Suprapubic skin (tissue), 4 donors: Measurements from ENCODE around the gene MAD2L2. TPM values are rescaled to one million over a fixed set of nuclear protein-coding genes. Genes with fewer than 3 reads are reported as not detected.

Experiments
- DNase-seq, 2 donors: peaks; one replicate each; pipeline ENCODE4 v3.0.0-alpha.2; 2019; ENCODE audit warnings: low spot score in 2 of 2
- H3K27ac ChIP-seq: fragments of 200-600 bp; sonication (generic); one replicate; pipeline ENCODE4 v1.5.1; 2019
- H3K27me3 ChIP-seq: fragments of 200-600 bp; sonication (generic); one replicate; pipeline ENCODE4 v1.5.1; 2019
- H3K36me3 ChIP-seq: fragments of 200-600 bp; sonication (generic); one replicate; pipeline ENCODE4 v1.5.1; 2019
- H3K4me1 ChIP-seq: fragments of 200-600 bp; sonication (generic); one replicate; pipeline ENCODE4 v1.5.1; 2019
- H3K4me3 ChIP-seq: fragments of 200-600 bp; sonication (generic); one replicate; pipeline ENCODE4 v1.5.1; 2019; ENCODE audit warnings: mild to moderate bottlenecking
- H3K9me3 ChIP-seq: fragments of 200-600 bp; sonication (generic); one replicate; pipeline ENCODE4 v1.5.1; 2019
- CTCF ChIP-seq, 2 donors: fragments of 200-600 bp in 1 of 2; fragments of 450-650 bp in 1 of 2; sonication (generic) in 1 of 2; IDR thresholded peaks; one replicate each; pipeline ENCODE4 v1.5.1; 2016 to 2019; ENCODE audit warnings: antibody characterized with exemption in 2 of 2, mild to moderate bottlenecking in 1 of 2, moderate library complexity in 1 of 2
- EP300 ChIP-seq: sonication (generic); formaldehyde crosslinking; IDR thresholded peaks from one replicate; pipeline ENCODE4 v1.6.1; 2017; ENCODE audit warnings: antibody characterized with exemption
- POLR2A ChIP-seq, 2 donors: fragments of 450-650 bp; IDR thresholded peaks; one replicate each; pipeline ENCODE4 v1.6.1; 2017; ENCODE audit warnings: antibody characterized with exemption in 2 of 2, mild to moderate bottlenecking in 2 of 2, moderate library complexity in 2 of 2
- POLR2AphosphoS5 ChIP-seq, 3 donors: sonication (generic); formaldehyde crosslinking; IDR thresholded peaks; one replicate each; pipeline ENCODE4 v1.6.1; 2017; ENCODE audit warnings: antibody characterized with exemption in 3 of 3
- WGBS: methylation state at CpG from one replicate; pipeline ENCODE4 v1.1.5; 2018; 5-methylcytosine and 5-hydroxymethylcytosine counted together
- total RNA-seq, 4 donors: library from RNA; depleted of rRNA; stranded (reverse); fragments of >200 nt; gene quantifications; one replicate each; pipeline ENCODE4 v1.1.0, GENCODE V29; 2016

Gene MAD2L2
- total RNA-seq, 4 donors from 2014 or later: 25.4 to 35.0 (median 32.7) TPM

- Histone ChIP-seq H3K27ac (no peak overlapping the region), H3K4me1 (no peaks in the 10 kb centered on the region), H3K27me3 (peaks cover 63% of the 10 kb centered on the region), H3K4me3 (no peak overlapping the region), H3K36me3 (no peaks in the 10 kb centered on the region), H3K9me3 (no peaks in the 10 kb centered on the region)
- WGBS: 35% methylated on average over 15 of the region's 15 CpGs
- no peak for DNase-seq
- no peak for TF ChIP-seq CTCF (IDR thresholded peaks at IDR 0.05)
- TF ChIP-seq POLR2A (IDR thresholded peaks at IDR 0.05): no peak
- no peak for TF ChIP-seq EP300
- no peak for TF ChIP-seq POLR2AphosphoS5 (IDR thresholded peaks at IDR 0.05)
Measured at GRCh38 chr1:11629184-11630016, 51.5 kb downstream of the MAD2L2 start.

GRCh38 chr1:11628767-11629166 lies 52.2 kb downstream of the MAD2L2 start:
- DNase-seq: no peak
- Histone ChIP-seq H3K4me1 (no peaks in the 10 kb centered on the region), H3K9me3 (no peaks in the 10 kb centered on the region), H3K27me3 (peaks cover 60% of the 10 kb centered on the region), H3K36me3 (no peaks in the 10 kb centered on the region), H3K27ac (no peak overlapping the region), H3K4me3 (no peak overlapping the region)
- TF ChIP-seq POLR2AphosphoS5 (IDR thresholded peaks at IDR 0.05): no peak
- TF ChIP-seq CTCF (IDR thresholded peaks at IDR 0.05): no peak
- no peak for TF ChIP-seq EP300
- TF ChIP-seq POLR2A (IDR thresholded peaks at IDR 0.05): no peak
- 94% methylated on average over 6 of the region's 7 CpGs for WGBS

GRCh38 chr1:11626551-11626950 lies 54.4 kb downstream of the MAD2L2 start:
- H3K27me3 ChIP-seq: peaks cover 67% of the 10 kb centered on the region
- no peaks in the 10 kb centered on the region for H3K4me1 ChIP-seq
- no peak for DNase-seq
- no peak overlapping the region for H3K27ac ChIP-seq
- no peak overlapping the region for H3K4me3 ChIP-seq
- no peaks in the 10 kb centered on the region for H3K9me3 ChIP-seq
- no peaks in the 10 kb centered on the region for H3K36me3 ChIP-seq
- TF ChIP-seq CTCF (IDR thresholded peaks at IDR 0.05) (no peak), POLR2AphosphoS5 (IDR thresholded peaks at IDR 0.05) (no peak), EP300 (no peak), POLR2A (IDR thresholded peaks at IDR 0.05) (no peak)
- WGBS: 52% methylated on average over 3 of the region's 3 CpGs

Other genes starting within 250 kb of the MAD2L2 start
- gene DISP3, start 202.0 kb downstream of the MAD2L2 start, total RNA-seq: not detected
- gene FBXO2, start 26.7 kb downstream of the MAD2L2 start, total RNA-seq: 10 to 100 TPM in 3 of 4 donors, 1 to 10 TPM in 1; 8.2 to 16.7 (median 13.5) TPM
- gene FBXO44, start 26.3 kb downstream of the MAD2L2 start, total RNA-seq: 10 to 100 TPM; 17.2 to 56.3 (median 28.1) TPM
- gene FBXO6, start 16.9 kb downstream of the MAD2L2 start, total RNA-seq: 10 to 100 TPM; 13.7 to 21.5 (median 15.9) TPM
- under 1 TPM in 3 of 4 donors, not detected in 1; 0.08 to 0.10 (median 0.08) TPM for gene DRAXIN, start 10.6 kb upstream of the MAD2L2 start, total RNA-seq
- gene AGTRAP, start 55.0 kb upstream of the MAD2L2 start, total RNA-seq: 10 to 100 TPM; 34.7 to 52.5 (median 47.2) TPM
- 1 to 10 TPM in 2 of 4 donors, not detected in 2; 1.1 to 6.1 TPM for gene C1orf167, start 81.0 kb upstream of the MAD2L2 start, total RNA-seq
- 10 to 100 TPM; 35.0 to 57.5 (median 39.7) TPM for gene MTHFR, start 124.8 kb upstream of the MAD2L2 start, total RNA-seq
- gene CLCN6, start 125.0 kb upstream of the MAD2L2 start, total RNA-seq: 10 to 100 TPM in 2 of 4 donors, 1 to 10 TPM in 2; 6.2 to 22.5 (median 10.2) TPM
- gene NPPA, start 166.6 kb upstream of the MAD2L2 start, total RNA-seq: not detected
- not detected for gene NPPB, start 177.8 kb upstream of the MAD2L2 start, total RNA-seq
- 10 to 100 TPM; 59.5 to 98.4 (median 78.8) TPM for gene KIAA2013, start 245.3 kb upstream of the MAD2L2 start, total RNA-seq